Ishikawa (cell line): ENCODE results near the gene TOX2.

Source experiments
- EP300 ChIP-seq: IDR thresholded peaks from 2 replicates; pipeline ENCODE4 v1.6.1; 2012; ENCODE audit warnings: borderline replicate concordance
- MAX ChIP-seq: IDR thresholded peaks from 2 replicates; pipeline ENCODE4 v1.6.1; 2012
- RAD21 ChIP-seq: IDR thresholded peaks from 2 replicates; pipeline ENCODE4 v1.6.1; 2012; ENCODE audit warnings: low read depth
- TAF1 ChIP-seq: IDR thresholded peaks from 2 replicates; pipeline ENCODE4 v1.6.1; 2012; ENCODE audit warnings: low read depth, mild to moderate bottlenecking
- TCF12 ChIP-seq: IDR thresholded peaks from 2 replicates; pipeline ENCODE4 v1.6.1; 2012; ENCODE audit warnings: low read depth
- YY1 ChIP-seq: IDR thresholded peaks from 2 replicates; pipeline ENCODE4 v1.6.1; 2012; ENCODE audit warnings: low read depth
- ZBTB7A ChIP-seq: IDR thresholded peaks from 2 replicates; pipeline ENCODE4 v1.6.1; 2012; ENCODE audit warnings: low read depth
- TF ChIP-seq, protein P1 (sequence below): IDR thresholded peaks from 2 replicates; pipeline ENCODE4 v1.6.1; 2012

DNA sequence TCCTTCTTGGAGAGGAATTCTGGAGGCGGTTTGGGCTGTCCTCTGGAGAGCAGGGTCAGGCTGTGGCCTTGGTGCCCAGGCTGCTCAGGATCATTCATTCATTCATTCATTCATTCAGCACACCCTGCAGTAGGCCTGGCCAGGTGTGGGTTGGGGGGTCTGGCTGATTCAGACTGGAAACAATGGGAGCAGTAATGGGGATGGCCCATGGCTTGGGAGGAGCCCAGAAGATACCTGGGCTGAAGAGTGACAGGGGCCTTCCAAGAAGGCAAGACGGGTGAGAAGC lies 31.5 kb downstream of the TOX2 start:
- TF ChIP-seq EP300 = no peak
- TF ChIP-seq, protein P1, sequence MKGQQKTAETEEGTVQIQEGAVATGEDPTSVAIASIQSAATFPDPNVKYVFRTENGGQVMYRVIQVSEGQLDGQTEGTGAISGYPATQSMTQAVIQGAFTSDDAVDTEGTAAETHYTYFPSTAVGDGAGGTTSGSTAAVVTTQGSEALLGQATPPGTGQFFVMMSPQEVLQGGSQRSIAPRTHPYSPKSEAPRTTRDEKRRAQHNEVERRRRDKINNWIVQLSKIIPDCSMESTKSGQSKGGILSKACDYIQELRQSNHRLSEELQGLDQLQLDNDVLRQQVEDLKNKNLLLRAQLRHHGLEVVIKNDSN = no peak
- TF ChIP-seq TAF1 = no peak
- TF ChIP-seq MAX = no peak
- no peak for TF ChIP-seq ZBTB7A
- TF ChIP-seq YY1 = no peak
- no peak for TF ChIP-seq TCF12
- no peak for TF ChIP-seq RAD21
